ENCODE results near the gene OGDH.
A peak's percentile ranks its signal among the peaks of the same experiment; 100 is the strongest.
"Not testable (repeated sequence)": the region's sequence is repeated elsewhere in the genome, so short reads cannot be mapped to it uniquely, and the experiment has no call there.

Gene OGDH

DNA sequence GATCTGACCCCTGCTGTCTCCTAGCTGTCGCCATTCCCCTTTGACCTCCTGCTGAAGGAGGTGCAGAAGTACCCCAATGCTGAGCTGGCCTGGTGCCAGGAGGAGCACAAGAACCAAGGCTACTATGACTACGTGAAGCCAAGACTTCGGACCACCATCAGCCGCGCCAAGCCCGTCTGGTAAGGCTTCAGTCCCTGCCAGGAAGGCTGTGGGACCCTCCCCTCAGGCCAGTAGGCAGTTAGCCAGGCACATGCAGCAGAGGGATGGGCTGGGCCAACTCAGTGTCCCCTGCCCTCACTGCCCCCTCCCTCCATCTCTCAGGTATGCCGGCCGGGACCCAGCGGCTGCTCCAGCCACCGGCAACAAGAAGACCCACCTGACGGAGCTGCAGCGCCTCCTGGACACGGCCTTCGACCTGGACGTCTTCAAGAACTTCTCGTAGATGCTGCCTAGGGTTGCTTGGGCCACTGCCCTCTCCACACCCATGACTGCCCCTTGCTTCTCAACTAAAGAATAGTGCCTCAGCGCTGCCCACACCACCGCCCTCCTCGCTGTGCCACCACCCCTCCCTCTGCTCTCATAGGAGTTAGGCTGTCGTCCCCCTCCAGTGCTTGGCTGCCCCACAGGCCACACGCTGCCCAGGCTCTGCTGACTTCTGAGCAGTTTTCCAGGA is 101.3 kb downstream of the OGDH start:
- DNase-seq (ENCODE audit: low spot score): no peak

DNA sequence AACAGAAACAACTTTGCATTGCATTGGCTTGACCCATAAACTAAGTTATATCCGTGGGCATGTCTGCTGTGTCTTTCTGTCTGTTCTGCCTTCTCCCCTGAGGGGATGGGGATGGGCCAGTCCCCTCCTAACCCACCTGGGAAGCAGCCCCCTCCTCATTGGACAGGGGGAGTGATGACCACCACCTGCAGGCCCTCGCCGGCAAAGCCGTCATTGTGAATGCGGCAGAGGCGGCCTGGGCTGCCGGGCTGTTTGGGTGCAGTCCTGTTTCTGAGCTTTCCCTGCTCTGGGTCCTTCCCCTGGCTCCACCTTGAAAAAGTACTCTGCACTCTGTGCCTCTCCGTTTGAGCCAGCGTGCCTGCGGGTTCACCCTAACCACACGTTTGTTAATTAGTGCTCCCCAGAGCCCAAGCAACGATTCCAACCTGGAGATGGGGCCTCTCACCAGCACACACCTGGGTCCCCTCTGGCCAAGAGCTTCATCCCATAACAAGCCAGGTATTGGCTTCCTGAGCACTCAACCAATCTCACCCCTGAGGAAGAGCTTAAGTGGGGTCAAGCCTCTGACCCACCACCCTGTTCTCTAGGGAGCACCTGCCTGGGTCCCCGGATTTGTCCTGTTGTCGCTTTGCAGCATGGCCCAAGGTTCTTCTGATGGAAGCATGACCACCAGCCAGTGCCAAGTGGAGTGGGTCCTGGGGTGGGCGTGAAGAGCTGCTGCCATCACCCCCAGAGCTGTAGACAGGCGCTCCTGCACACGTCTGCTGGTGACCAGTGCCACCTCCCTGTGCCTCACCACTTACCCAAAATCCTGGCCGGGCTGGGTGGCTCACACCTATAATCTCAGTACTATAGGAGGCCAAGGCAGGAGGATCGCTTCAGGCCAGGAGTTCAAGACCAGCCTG is 102.8 kb downstream of the OGDH start:
- no peak for DNase-seq (ENCODE audit: low spot score)

DNA sequence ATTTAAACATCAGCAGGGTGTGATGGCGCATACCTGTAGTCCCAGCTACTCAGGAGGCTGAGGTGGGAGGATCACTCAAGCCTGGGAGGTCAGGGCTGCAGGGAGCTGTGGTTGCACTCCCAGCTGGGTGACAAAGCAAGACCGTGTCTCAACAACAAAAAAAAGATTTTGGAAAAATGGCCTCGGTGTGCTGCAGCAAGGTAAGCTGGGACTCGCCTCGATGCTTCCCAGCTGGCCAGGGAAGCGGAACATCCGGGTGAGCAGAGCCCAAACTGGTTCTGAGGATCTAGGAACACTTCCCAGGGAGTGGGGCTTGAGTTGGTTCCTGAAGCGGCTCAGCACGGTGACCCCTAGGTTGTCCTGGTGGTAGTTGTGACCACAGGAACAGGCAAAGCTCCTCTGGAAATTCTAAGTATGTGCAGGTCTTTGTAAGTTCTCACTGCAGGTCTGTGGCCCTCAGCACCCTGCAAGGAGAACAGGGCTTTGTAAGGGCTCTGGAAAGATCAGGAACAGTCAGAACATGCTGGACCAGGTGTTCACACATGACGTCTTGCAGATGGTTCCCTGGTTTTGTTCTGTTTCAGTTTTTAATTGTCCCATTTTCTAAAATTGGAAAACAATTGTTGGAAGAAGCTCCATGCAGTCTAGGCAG is 103.6 kb downstream of the OGDH start:
- DNase-seq (ENCODE audit: low spot score): no peak

DNA sequence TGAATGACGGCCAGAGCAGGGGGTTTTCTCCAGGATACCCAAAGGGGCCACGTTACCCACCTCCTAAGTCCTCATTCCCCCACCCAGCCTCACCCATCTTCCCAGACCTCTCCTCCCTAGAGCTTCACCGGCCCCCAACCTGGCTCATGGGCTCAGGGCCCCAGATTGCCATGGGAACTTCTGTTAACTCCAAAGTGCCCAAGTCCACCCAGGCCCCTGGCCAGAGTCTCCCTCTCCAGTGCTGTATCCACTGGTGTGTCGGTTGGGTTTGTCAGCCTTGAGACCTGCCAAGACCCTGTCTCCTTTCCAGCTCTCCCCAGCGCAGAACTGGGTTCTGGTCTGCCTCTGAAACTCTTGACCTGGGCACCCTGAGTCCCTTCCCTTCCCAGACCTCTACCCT is 105.1 kb downstream of the OGDH start:
- DNase-seq (ENCODE audit: low spot score): no peak

DNA sequence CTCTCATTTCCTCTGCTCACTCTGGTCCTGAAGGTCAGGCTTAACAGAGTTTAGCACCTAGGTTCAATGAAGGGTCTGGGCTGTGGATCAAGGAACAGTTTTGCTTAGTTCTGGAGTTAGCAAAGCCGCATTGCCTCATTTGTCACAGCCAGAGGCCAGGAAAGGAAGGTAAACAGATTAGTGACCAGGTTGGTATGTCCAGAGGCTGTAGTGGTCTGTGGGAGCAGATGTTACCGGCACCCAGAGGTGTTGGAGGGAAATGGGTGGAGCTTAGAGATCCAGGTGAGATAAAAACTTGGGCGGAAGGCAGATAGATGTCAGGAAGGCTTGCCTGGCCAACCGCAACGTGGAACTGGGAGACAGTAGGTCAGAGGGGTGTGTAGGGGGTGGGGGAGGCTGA is 105.6 kb downstream of the OGDH start:
- no peak for DNase-seq (ENCODE audit: low spot score)

DNA sequence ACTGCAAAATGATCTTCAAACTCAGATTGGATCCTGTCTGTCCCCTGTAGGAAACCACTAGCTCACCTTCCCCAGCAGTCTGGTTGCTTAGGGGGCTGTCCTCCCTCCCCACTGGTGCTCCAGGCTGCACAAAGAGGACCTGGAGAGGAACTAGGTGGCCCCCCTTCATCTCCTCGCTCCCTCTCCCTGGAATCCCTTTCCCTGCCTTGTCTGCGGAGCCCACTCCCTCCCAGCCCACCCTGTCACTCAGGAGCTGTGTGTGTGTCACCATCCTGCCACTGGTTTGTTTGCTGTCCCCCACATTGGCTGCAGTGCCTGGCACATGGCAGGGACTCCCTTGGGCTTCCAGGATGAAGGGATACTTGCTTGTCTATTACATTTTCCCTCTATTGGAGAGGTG is 106.7 kb downstream of the OGDH start:
- DNase-seq (ENCODE audit: low spot score): no peak

DNA sequence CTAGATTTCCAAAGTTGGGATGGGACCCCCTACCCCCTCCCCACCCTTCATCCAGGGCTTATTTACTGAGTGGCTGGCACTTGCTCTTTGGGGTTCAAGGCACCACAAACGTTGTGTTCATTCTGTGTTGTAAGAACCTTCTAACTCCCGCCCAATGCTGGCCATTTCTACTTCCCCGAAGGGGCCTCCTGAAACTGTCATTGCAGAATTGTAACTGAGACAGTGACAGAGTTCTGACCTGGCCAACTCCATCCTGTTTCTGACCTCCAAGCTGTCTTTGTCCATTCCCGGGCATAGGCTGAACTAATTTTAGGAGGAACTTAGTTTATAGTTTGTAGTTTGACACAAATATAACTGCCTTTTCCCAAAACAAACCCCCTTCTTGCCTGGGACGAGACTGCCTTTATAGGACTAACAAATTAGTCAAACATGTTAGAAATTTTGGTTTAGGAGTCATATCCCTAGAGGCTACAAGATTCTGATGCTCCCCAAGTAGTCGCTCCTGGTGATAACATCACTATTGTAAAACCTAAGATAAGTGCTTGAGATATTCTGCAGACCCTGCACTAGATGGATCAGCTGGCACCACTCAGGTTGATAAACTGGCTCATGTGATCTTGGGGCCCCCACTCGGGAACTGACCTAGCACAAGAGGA is 107.4 kb downstream of the OGDH start:
- no peak for DNase-seq (ENCODE audit: low spot score)

DNA sequence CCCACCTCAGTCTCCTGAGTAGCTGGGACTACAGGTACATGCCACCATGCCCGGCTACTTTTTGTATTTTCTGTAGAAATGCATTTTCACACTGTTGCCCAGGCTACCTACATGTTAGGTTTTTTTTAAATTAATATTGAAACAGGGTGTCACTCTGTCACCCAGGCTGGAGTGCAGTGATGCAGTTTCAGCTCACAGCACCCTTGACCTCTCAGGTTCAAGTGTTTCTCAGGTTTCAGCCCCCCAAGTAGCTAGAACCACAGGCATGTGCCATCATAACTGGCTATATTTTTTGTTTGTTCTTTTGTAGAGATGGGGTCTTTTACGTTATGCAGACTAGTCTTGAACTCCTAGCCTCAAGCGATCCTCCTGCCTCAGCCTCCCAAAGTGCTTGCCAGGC is 109.8 kb downstream of the OGDH start:
- DNase-seq (ENCODE audit: low spot score): no peak

DNA sequence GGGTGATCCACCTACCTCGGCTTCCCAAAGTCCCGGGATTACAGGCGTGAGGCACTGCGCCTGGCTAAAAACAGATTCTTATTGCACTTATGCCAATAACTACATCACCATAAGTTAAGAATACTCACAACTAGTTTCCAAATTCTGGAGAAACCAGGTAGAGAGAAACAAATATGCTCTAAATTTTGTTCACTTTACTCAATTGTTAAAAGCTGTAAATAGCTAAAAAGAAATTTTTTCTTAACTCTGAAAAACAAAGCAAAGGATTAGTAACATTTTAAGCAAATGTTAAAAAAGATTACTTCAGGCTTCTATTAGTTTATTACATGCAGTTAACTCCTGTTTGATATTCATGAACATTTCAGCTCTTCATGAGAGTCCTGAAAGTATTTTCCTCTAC is 113.9 kb downstream of the OGDH start:
- no peak for DNase-seq (ENCODE audit: low spot score)

DNA sequence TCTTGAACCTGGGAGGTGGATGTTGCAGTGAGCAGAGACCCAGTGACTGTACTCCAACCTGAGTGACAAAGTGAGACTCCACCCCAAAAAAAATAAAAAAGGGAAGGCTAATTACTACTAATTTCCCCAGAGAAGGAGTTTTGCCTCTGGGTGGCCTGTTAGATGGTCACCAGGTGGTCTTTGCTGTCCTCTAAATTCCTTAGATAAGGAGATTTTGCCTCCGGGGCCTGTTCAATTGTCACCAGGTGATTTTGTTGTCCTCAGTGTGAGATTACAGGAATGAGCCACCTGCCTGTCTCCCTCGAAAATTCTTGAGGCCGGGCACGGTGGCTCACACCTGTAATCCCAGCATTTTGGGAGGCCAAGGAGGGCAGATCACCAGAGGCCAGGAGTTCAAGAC is 117.8 kb downstream of the OGDH start:
- DNase-seq (ENCODE audit: low spot score): no peak

DNA sequence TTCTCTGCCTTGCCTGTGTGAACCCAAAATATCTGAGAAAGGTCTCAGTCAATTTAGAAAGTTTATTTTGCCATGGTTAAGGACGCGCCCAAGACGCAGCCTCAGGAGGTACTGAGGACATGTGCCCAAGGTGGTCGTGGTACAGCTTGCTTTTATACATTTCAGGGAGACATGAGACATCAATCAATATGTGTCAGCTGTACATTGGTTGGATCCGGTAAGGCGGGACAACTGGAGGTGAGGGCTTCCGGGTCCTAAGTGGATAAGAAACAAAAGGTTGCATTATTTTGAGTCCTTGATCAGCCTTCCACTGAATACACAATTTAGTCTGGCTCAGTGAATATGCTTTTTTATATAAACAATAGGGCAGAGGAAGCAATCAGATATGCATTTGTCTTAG is 119.8 kb downstream of the OGDH start:
- not testable (repeated sequence) for DNase-seq (ENCODE audit: low spot score)

DNA sequence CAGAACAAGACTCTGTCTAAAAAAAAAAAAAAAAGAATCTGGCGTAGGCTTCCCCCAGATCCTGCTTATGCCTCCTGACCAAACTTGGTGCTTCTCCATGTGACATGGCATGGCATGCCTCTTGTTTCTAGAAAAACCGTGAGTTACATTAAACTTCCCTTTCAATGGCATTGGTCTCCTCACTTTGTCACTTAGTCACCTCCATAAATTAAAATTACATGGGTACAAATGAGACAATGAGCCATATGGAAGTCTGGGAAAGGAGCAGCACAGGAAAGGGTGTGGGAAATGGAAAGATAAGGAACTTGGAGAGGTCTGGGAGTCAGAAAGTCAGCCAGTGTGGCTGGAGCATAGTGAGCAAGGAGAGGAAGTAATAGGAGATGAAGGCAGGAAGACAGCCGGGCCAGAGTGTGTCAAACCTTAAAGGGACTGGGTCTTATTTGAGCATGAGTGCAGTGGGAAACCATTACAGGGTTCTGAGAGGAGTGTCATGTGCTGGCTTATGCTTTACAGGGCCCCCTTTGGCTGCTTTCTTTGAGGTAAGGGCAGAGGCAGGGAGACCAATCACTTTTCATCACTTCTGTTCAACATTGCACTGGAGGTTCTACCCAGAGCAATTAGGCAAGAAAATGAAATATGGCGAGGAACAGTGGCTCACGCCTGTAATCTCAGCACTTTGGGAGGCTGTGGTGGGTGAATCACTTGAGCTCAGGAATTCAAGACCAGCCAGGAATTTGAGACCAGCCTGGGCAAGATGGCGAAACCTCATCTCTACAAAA is 120.9 kb downstream of the OGDH start:
- DNase-seq (ENCODE audit: low spot score): peak; percentile 16

DNA sequence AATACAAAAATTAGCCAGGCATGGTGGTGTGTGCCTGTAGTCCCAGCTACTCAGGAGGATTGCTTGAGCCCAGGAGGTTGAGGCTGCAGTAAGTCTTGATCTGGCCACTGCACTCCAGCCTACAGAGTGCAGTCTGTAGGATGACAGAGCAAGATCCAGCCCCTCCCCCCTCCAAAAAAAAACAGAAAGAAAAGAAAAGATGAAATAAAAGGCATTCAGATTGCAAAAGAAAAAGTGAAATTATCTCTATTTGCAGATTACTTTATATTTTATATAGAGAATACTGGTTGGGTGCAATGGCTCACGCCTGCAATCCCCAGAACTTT is 121.5 kb downstream of the OGDH start:
- no peak for DNase-seq (ENCODE audit: low spot score)

DNA sequence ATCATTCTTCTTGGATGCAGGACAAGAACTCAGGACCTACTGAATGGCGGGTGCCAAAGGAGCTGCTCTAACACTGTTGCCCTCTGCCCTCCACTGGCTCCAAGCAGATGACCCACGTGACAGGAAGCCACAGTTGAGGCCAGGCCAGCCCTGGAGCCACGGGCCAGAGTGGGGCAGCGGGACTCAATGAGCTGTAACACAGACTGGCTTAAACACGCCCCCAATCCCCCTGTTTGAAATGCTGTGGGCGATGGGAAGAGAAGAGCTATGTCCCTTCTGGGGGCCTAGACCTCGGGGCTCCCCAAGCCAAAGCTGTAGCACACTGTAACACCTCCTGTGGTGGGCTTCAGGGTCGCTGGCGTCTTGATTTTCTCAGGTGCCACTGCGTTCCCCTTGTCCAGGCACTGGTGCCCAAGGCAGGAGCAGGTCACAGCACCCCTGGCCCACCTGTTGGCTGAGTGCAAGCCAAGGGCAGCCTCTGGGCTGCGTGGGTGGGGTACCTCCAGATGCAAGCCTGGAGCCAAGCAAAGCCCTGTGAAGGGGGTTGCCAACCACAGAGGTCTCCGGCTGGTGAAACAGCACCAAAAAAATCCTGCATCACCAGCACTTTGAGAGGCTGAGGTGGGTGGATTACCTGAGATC is 123.6 kb downstream of the OGDH start:
- DNase-seq (ENCODE audit: low spot score): no peak

DNA sequence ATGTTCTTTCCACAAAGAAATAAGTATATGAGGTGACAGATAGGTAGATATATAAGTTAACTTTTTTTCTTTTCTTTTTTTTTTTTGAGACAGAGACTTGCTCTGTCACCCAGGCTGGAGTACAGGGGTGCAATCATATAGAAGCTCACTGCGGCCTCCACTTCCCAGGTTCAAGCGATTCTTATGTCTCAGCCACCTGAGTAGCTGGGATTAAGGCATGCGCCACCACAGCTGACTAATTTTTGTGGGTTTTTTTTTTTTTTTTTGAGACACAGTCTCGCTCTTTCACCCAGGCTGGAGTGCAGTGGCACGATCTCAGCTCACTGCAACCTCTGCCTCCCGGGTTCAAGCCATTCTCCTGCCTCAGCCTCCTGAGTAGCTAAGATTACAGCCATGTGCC is 126.5 kb downstream of the OGDH start:
- not testable (repeated sequence) for DNase-seq (ENCODE audit: low spot score)

DNA sequence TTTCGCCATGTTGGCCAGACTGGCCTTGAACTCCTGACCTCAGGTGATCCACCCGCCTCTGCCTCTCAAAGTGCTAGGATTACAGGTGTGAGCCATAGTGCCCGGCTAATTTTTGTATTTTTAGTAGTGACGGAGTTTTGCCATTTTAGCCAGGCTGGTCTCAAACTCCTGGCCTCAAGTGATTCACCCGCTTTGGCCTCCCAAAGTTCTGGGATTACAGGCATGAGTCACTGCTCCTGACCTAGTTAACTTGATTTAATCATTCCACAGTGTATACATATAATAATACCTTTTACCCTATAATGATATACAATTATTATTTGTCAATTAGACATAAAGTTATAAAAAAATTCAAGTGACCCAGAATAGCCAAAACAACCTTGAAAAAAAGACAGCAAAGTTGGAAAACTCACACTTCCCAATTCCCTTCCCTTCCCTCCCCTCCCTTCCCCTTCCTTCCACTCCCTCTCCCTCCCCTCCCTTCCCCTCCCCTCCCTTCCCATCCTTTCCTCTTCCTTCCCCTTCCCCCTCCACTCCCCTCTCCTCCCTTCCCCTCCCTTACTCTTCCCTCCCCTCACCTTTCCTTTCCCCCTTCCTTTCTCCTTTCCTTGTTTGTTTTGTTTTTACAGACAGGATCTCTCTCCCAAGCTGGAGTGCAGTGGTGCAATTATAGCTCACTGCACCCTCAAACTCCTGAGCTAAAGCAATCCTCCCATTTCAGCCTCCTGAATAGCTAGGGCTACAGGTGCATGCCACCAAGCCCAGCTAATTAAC is 127.5 kb downstream of the OGDH start:
- no peak for DNase-seq (ENCODE audit: low spot score)

DNA sequence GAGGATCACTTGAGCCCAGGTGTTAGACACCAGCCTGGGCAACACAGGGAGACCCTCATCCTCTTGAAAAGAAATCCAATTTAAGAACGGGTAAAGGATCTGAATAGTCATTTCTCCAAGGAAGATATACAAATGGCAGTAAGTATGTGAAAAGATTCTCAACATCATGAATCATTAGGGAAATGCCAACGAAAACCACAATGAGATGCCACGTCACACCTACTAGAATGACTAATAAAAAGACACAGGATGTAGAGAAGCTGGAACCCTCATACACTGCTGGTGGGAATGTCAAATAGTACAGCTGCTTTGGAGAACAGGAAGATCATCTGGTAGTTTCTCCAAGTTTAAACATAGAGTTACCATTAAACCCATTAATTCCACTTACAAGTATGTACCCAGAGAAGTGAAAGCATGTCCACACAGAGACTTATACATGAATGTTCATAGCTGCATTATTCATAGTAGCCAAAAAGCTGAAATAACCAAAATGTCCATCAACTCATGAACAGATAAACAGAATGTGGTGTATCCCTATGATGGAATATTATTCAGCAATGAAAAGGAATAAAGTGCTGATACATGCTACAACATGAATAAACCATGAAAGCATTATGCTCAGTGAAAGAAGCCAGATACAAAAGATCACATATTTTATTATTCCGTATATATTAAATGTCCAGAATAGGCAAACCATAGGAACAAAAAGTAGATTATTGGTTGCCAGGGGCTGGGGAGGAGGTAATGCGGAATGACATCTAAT is 129.2 kb downstream of the OGDH start:
- no peak for DNase-seq (ENCODE audit: low spot score)

DNA sequence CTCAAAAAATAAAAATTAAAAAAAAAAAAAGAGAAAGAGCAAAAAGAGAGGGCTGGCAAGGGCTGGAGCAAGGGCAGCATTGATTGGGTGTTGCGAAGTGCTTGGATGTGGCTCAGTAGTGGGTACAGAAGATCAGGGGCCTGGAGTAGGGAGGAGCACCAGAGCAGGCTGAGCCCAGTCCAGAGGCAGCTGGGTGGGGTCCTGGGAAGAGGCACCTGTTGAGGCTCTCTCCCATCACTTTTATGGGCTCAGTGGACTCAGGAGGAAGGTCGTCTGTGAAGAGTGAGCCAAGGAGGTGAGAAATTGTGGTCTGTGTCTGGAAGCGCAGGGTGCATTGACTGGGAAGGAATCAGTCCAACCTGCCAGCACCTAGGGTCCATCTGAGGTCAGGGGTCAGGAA is 130.5 kb downstream of the OGDH start:
- no peak for DNase-seq (ENCODE audit: low spot score)

DNA sequence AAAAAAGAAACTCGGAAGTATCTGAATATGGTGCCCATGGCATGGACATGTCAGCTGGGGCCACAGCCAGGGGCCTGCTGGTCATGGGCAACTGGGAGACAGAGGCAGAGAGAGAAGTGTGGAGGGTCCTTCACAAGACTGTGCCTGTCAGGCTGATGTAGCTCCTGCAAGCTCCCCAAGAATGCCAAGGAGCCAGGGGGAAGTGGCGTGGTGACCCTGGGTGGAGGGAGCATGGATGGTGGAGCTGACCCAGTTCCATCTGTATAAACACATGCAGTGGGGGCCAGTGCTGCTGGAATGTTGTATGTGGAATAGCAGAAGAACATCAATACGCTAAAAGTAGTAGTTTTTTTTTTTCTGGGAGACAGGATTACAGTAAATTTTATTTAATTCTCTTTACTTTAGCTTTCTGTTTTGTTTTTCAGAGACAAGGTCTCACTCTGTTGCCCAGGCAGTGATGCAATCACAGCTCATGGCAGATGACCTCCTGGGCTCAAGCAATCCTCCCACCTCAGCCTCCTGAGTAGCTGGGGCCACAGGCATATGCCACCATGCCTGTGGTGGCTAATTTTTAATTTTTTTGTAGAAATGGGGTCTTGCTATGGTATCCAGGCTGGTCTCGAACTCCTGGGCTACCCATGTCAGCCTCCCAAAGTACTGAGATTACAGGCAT is 131.8 kb downstream of the OGDH start:
- no peak for DNase-seq (ENCODE audit: low spot score)
